ENCODE measurements around the gene PHLDA3. TPM values are rescaled to one million over a fixed set of nuclear protein-coding genes. Genes with fewer than 3 reads are reported as not detected.
"Not testable (repeated sequence)": the region's sequence is repeated elsewhere in the genome, so short reads cannot be mapped to it uniquely, and the experiment has no call there.

Gene PHLDA3
- total and polyA plus RNA-seq, 2 donors (not counting 3 experiments of a cell fraction or from before 2014, with no cell fraction given), result 21.4 to 29.5 TPM

- BruUV-seq (replicated peaks), result no TSS peak
- no peak overlapping the region for H3K4me3 ChIP-seq (replicated peaks in 1 of 3; ENCODE audit: insufficient read depth in 1 of 3, low read depth in 1 of 3, low read length in 3 of 3)
- no peaks in the 10 kb centered on the region for H3K9me1 ChIP-seq (replicated peaks; ENCODE audit: control insufficient read depth, extremely low read depth, insufficient read depth, low read length)
- H4K20me1 ChIP-seq (replicated peaks; ENCODE audit: control insufficient read depth, extremely low read depth, insufficient read depth, low read length), result no peaks in the 10 kb centered on the region
- peaks cover 11% of the 10 kb centered on the region for H3K4me1 ChIP-seq (ENCODE audit: control insufficient read depth, extremely low read depth, insufficient read depth, low read length)
- H3K27ac ChIP-seq (ENCODE audit: insufficient read depth, low read depth, low read length), result no peak overlapping the region
- no peak overlapping the region for H3K4me2 ChIP-seq (ENCODE audit: insufficient read depth, low read length)
- dilution Hi-C loops (cut with MboI; ENCODE audit: extremely low pct_ligation_motif_present, low sequenced_read_pairs) (loop anchor here (5.0 kb wide), 1 partner anchor 38 kb away; no protein-coding TSS in a partner anchor), intact Hi-C loops (cut with micrococcal nuclease) (no loop called here)
- H3K79me2 ChIP-seq (ENCODE audit: control insufficient read depth, insufficient read depth, low read length), result no peaks in the 10 kb centered on the region
- H3K9me3 ChIP-seq (replicated peaks; ENCODE audit: control insufficient read depth, insufficient read depth, low read length), result no peaks in the 10 kb centered on the region
- CTCF ChIA-PET, result interaction anchor here (3.2 to 28.3 kb wide), 4 partner anchors 10 to 44 kb away, joined by 21 to 1317 read pairs (median 92); partner anchors contain the start of genes CSRP1 and PHLDA3
- TF ChIP-seq JUN (IDR thresholded peaks at IDR 0.05; ENCODE audit: borderline replicate concordance, insufficient read depth, insufficient read length, low read depth), result no peak
- TF ChIP-seq POLR2AphosphoS5 (IDR thresholded peaks at IDR 0.05; ENCODE audit: insufficient read depth, low read depth, low read length), result no peak
- TF ChIP-seq EZH2 (IDR thresholded peaks at IDR 0.05; ENCODE audit: borderline replicate concordance, low read depth, low read length, severe bottlenecking), result no peak
- TF ChIP-seq FOS (IDR thresholded peaks at IDR 0.05; ENCODE audit: borderline replicate concordance, insufficient read depth, low read length), result no peak
- TF ChIP-seq POLR2A (IDR thresholded peaks at IDR 0.05; ENCODE audit: low read depth, low read length), result no peak
- TF ChIP-seq CTCF (IDR thresholded peaks at IDR 0.05; ENCODE audit: extremely low read depth in 1 of 2, insufficient read depth in 1 of 2, low read depth in 1 of 2, low read length in 2 of 2), result no peak
- TF ChIP-seq MAX (IDR thresholded peaks at IDR 0.05; ENCODE audit: insufficient read depth, insufficient read length), result no peak
- TF ChIP-seq MYC (IDR thresholded peaks at IDR 0.05; ENCODE audit: low read depth, low read length), result no peak
- TF ChIP-seq GATA2 (IDR thresholded peaks at IDR 0.05; ENCODE audit: insufficient read depth, insufficient read length, low read depth, low read length), result no peak
- peaks cover 4 to 10% of the 10 kb centered on the region in 2 experiments for H3K36me3 ChIP-seq (ENCODE audit: control insufficient read depth in 2 of 2, extremely low read depth in 1 of 2, insufficient read depth in 2 of 2, low read length in 2 of 2)
- DNase-seq (ENCODE audit: low read depth, low spot score) (no peak), FAIRE-seq (no peak)
- POLR2A ChIA-PET, result no interaction called here
- H3K9ac ChIP-seq (replicated peaks; ENCODE audit: extremely low read depth, insufficient read depth, low read length), result no peak overlapping the region
- H3K27me3 ChIP-seq (ENCODE audit: control insufficient read depth in 2 of 2, insufficient read depth in 2 of 2, low read length in 2 of 2), result peaks cover 2 to 11% of the 10 kb centered on the region in 2 experiments
- no peak overlapping the region for H2AFZ ChIP-seq (ENCODE audit: low read depth, low read length)
These were observed 10.3 kb upstream of the PHLDA3 start for GRCh38 chr1:201479201-201479730.

- intact Hi-C loops (cut with micrococcal nuclease); FAIRE-seq; H3K79me2 ChIP-seq (ENCODE audit: control insufficient read depth, insufficient read depth, low read length); H4K20me1 ChIP-seq (replicated peaks; ENCODE audit: control insufficient read depth, extremely low read depth, insufficient read depth, low read length); BruUV-seq (replicated peaks); H3K9me3 ChIP-seq (replicated peaks; ENCODE audit: control insufficient read depth, insufficient read depth, low read length); H3K4me2 ChIP-seq (ENCODE audit: insufficient read depth, low read length); H3K9ac ChIP-seq (replicated peaks; ENCODE audit: extremely low read depth, insufficient read depth, low read length); H3K27ac ChIP-seq (ENCODE audit: insufficient read depth, low read depth, low read length); DNase-seq (ENCODE audit: low read depth, low spot score); POLR2A ChIA-PET; H3K9me1 ChIP-seq (replicated peaks; ENCODE audit: control insufficient read depth, extremely low read depth, insufficient read depth, low read length); H3K36me3 ChIP-seq (ENCODE audit: control insufficient read depth in 2 of 2, extremely low read depth in 1 of 2, insufficient read depth in 2 of 2, low read length in 2 of 2); H2AFZ ChIP-seq (ENCODE audit: low read depth, low read length); H3K4me3 ChIP-seq (replicated peaks in 1 of 3; ENCODE audit: insufficient read depth in 1 of 3, low read depth in 1 of 3, low read length in 3 of 3): not testable (repeated sequence)
- peaks cover 11% of the 10 kb centered on the region for H3K4me1 ChIP-seq (ENCODE audit: control insufficient read depth, extremely low read depth, insufficient read depth, low read length)
- H3K27me3 ChIP-seq (ENCODE audit: control insufficient read depth in 2 of 2, insufficient read depth in 2 of 2, low read length in 2 of 2), result peaks cover 2 to 11% of the 10 kb centered on the region in 2 experiments
- dilution Hi-C loops (cut with MboI; ENCODE audit: extremely low pct_ligation_motif_present, low sequenced_read_pairs), result loop anchor here (5.0 kb wide), 1 partner anchor 39 kb away; no protein-coding TSS in a partner anchor
- CTCF ChIA-PET, result interaction anchor here (1.1 to 28.3 kb wide), 4 partner anchors 27 to 43 kb away, joined by 3 to 1317 read pairs (median 92); partner anchors contain the start of gene CSRP1
These were observed 9.7 kb upstream of the PHLDA3 start for GRCh38 chr1:201478666-201479065.
